AG04450 (cell line): ENCODE results near the gene SLC45A1. TPM values are rescaled to one million over a fixed set of nuclear protein-coding genes. Genes with fewer than 3 reads are reported as not detected.
A peak's percentile ranks its signal among the peaks of the same experiment; 100 is the strongest.

Experiments
- CTCF ChIA-PET: fragments of 300-600, 350-600 bp; formaldehyde crosslinking; extraction: SDS; loops from one replicate; lab custom pipeline; 2022; ENCODE audit warnings: antibody characterized with exemption, inconsistent platforms; lab: Charles Lee
- POLR2A ChIA-PET: fragments of 350-600 bp; formaldehyde crosslinking; extraction: SDS; loops from one replicate; lab custom pipeline; 2021; ENCODE audit warnings: antibody characterized with exemption, inconsistent platforms; lab: Yijun Ruan, JAX
- DNase-seq: peaks from one replicate; pipeline ENCODE4 v3.0.0-alpha.2; 2011; ENCODE audit warnings: low read depth, low spot score
- H3K27ac ChIP-seq: one replicate; pipeline ENCODE4 v1.5.1; 2012; ENCODE audit warnings: low read depth, low read length, control low read depth
- H3K27me3 ChIP-seq: one replicate; pipeline ENCODE4 v1.6.0; 2012; ENCODE audit warnings: low read length; ENCODE audit not compliant: control insufficient read depth, insufficient read depth
- H3K4me3 ChIP-seq: 2 replicates; pipeline ENCODE4 v1.5.1; 2011; ENCODE audit warnings: mild to moderate bottlenecking, low read depth, low read length, control low read depth
- H3K9me3 ChIP-seq: 2 replicates; pipeline ENCODE4 v1.5.1; 2012; ENCODE audit warnings: low read length; ENCODE audit not compliant: control insufficient read depth, insufficient read depth
- polyA plus RNA-seq: library from polyadenylated mRNA; depleted of rRNA; stranded (reverse); fragments of >200 nt; gene quantifications from 2 replicates; pipeline ENCODE4 v1.2.3, GENCODE V29; 2011
- TF ChIP-seq, protein P1 (sequence below): IDR thresholded peaks from 2 replicates; pipeline ENCODE4 v1.5.1; 2011; ENCODE audit warnings: low read depth, low read length, control low read depth, inconsistent platforms

SLC45A1 gene
- polyA plus RNA-seq, 1 experiment = 1.5 TPM

DNA sequence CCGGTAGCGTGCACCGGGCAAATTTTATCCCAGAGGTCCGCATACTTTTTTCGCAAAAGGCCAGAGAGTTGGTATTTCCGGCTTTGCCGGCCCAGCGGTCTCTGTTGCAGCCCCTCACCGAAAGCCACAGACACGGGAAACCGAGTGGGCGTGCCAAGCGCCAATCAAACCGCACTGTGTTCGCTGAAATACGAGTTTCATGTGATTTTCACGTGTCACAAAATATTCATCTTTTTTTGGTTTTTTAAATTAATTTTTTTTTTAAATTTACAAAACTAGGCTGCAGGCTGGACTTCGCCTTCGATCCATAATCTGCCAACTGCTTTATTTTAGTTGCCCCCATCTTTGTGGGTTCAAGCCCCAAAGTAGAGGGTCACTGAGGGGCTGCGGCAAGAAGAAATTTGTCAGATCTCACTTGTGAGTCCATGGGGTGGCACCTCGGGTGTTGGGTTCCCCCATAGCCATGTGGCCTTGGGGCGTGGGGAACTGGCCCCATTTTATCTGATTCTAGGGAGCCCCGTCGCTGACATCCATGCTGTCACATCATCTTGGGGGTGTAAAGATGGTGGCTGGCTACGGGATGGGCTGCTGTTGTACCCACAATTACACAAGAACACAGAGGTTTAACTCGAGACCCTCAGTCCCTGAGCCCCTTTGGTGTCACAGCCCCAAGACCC is 20.8 kb downstream of the SLC45A1 start:
- TF ChIP-seq, protein P1, sequence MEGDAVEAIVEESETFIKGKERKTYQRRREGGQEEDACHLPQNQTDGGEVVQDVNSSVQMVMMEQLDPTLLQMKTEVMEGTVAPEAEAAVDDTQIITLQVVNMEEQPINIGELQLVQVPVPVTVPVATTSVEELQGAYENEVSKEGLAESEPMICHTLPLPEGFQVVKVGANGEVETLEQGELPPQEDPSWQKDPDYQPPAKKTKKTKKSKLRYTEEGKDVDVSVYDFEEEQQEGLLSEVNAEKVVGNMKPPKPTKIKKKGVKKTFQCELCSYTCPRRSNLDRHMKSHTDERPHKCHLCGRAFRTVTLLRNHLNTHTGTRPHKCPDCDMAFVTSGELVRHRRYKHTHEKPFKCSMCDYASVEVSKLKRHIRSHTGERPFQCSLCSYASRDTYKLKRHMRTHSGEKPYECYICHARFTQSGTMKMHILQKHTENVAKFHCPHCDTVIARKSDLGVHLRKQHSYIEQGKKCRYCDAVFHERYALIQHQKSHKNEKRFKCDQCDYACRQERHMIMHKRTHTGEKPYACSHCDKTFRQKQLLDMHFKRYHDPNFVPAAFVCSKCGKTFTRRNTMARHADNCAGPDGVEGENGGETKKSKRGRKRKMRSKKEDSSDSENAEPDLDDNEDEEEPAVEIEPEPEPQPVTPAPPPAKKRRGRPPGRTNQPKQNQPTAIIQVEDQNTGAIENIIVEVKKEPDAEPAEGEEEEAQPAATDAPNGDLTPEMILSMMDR = no peak
- no peaks in the 10 kb centered on the region for H3K27me3 ChIP-seq
- CTCF ChIA-PET = interaction anchor here (1.6 kb wide), 1 partner anchor 363 kb away, joined by 4 read pairs; no protein-coding TSS in a partner anchor
- DNase-seq = no peak
- H3K9me3 ChIP-seq = peaks cover 20% of the 10 kb centered on the region
- H3K4me3 ChIP-seq = no peak overlapping the region
- no peak overlapping the region for H3K27ac ChIP-seq
- POLR2A ChIA-PET = no interaction called here

DNA sequence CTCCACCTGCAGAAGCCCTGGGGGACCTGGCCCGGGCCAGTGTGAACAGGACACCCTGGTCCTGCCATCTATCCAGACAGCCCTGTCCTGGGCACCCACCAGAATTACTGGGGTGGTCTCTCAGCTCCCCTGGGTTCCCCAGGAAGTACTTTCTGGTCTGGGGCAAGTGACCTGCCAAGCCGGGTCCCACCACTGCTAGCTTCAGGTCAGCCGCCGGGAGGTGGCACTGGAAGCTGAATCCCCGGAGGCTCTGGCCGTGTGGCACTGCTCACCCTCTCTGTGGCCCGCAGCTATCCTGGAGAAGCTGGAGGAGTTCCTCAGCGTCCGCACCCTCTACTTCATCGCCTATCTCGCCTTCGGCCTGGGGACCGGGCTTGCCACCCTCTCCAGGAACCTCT is 21.3 kb downstream of the SLC45A1 start:
- Histone ChIP-seq H3K9me3 (peaks cover 20% of the 10 kb centered on the region), H3K27me3 (no peaks in the 10 kb centered on the region), H3K27ac (no peak overlapping the region), H3K4me3 (no peak overlapping the region)
- ChIA-PET CTCF (no interaction called here), POLR2A (no interaction called here)
- no peak for DNase-seq
- TF ChIP-seq, protein P1 = no peak

DNA sequence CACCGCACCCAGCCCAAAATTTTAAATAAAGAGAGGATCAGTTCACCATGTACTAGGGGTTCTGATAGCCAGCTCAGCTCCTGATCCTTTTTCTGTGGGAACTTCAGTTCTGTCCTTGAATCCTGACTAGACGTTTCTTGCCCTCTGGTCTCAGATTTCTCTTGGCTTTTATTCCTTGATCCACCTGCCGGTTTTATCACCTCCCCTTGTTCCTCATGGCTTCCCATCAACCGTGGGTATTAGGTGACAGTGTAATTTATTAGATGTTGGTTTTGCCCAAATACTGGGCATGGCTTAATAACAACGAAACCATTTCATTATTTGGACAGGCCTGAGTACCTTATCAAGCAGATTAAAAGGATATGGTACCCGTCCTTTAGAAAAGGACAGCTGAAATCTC is 22.5 kb downstream of the SLC45A1 start:
- Histone ChIP-seq H3K9me3 (peaks cover 17% of the 10 kb centered on the region), H3K27me3 (no peaks in the 10 kb centered on the region), H3K4me3 (no peak overlapping the region), H3K27ac (no peak overlapping the region)
- no peak for DNase-seq
- TF ChIP-seq, protein P1 = no peak
- ChIA-PET POLR2A (no interaction called here), CTCF (no interaction called here)

DNA sequence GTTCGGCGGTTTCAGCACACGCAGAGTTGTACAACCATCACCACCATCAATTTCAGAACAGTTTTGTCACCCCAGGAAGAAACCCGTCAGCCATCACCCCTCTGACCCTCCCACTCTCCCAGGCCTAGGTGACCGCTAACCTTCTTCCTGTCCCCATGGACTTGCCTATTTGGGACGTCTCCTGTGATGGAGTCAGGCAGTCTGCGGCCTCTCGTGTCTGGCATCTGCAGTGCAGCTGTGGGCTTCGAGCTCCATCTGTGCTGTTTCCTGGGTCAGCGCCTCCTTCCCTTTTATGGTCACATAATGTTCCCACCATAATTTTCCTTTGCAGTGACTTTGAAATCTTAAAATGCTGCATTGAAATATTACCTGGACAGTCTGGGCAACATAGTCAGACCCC is 24.4 kb downstream of the SLC45A1 start:
- H3K27me3 ChIP-seq = no peaks in the 10 kb centered on the region
- ChIA-PET CTCF (interaction anchor here (0.7 to 2.3 kb wide), 2 partner anchors 243 to 327 kb away, joined by 5 to 10 read pairs; no protein-coding TSS in a partner anchor), POLR2A (no interaction called here)
- H3K4me3 ChIP-seq = no peak overlapping the region
- TF ChIP-seq, protein P1 = peak; percentile 12; the same call in 1 of the 2 replicates
- peaks cover 18% of the 10 kb centered on the region for H3K9me3 ChIP-seq
- no peak overlapping the region for H3K27ac ChIP-seq
- DNase-seq = peak; percentile 18

DNA sequence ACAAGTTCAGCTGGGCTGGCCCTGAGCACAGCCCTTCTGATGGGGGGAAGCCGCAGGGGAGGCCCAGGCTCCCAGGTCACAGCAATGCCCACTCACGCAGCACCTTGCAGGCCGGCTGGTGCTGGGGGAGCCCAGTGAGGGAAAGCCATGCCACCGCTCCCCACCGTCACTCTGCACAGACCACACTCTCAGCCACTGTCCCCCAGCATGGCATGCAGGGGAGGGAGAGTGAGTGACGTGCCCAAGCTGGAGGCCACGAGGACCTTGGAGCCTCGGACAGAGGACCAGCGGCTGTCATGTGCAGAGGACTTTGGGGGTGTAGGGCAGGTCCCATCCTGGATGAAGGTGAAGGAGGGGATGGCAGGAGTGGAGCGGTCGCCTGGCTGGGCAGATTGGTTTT is 25.1 kb downstream of the SLC45A1 start:
- peaks cover 13% of the 10 kb centered on the region for H3K9me3 ChIP-seq
- TF ChIP-seq, protein P1 = no peak
- no peak for DNase-seq
- ChIA-PET POLR2A (interaction anchor here (0.6 to 1.3 kb wide), 14 partner anchors 12 to 382 kb away, joined by 3 to 7 read pairs (median 4); partner anchors contain the start of genes ERRFI1, PARK7 and SLC45A1), CTCF (interaction anchor here (1.5 to 2.3 kb wide), 2 partner anchors 328 to 367 kb away, joined by 5 to 10 read pairs; no protein-coding TSS in a partner anchor)
- H3K4me3 ChIP-seq = peak overlapping the region; percentile 4; the same call in 1 of the 2 replicates
- no peaks in the 10 kb centered on the region for H3K27me3 ChIP-seq
- H3K27ac ChIP-seq = peak overlapping the region; percentile 91
